ENCODE data around the gene NSMF.

DNA sequence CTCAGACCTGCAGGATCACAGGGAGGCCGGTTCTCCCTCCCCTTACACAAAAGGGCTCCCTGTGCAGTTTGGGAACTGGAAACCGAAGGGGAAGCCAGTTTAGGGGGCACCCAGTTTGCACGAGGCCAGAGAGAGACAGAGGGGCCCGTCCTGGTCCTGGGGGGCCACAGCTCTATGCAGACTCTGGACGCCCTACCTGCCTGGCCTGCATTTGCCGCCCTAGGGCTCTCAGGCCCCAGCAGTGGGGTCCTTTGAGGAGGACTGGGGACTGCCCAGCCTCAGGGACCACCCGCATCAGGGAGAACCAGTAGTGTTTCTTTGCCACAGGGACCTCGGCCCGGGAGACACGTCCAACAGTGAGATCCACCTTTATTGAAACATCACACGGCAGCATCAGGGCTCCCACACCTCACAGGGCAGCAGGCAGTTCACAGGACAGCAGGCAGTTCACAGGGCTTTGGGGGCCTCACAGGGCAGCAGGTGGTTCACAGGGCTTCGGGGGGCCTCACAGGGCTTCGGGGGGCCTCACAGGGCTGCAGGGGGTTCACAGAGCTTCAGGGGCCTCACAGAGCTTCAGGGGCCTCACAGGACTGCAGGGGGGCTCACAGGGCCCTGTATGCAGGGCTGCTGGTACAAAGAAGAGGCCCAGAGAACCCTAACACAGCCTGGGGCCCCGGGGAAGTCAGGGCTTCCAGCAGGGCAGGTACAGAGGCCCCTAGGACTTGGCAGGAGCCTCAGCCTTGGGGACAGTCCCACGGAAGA, 648 bp upstream of the NSMF start:
- TF ChIP-seq POLR2AphosphoS5 (IDR thresholded peaks at IDR 0.05; ENCODE audit: low read depth, low read length) (no peak), TCF12 (IDR thresholded peaks at IDR 0.05) (no peak), SIN3A (IDR thresholded peaks at IDR 0.05; ENCODE audit: borderline replicate concordance, low read depth, low read length) (no peak), ELF1 (IDR thresholded peaks at IDR 0.05) (no peak), EP300 (IDR thresholded peaks at IDR 0.05; ENCODE audit: borderline replicate concordance in 1 of 2, low read depth in 1 of 2, low read length in 1 of 2) (no peak), YY1 (IDR thresholded peaks at IDR 0.05; ENCODE audit: low read depth) (no peak), EZH2phosphoT487 (IDR thresholded peaks at IDR 0.05; ENCODE audit: borderline replicate concordance, low read depth) (no peak), JUND (IDR thresholded peaks at IDR 0.05) (no peak)
- TF ChIP-seq, protein P1, sequence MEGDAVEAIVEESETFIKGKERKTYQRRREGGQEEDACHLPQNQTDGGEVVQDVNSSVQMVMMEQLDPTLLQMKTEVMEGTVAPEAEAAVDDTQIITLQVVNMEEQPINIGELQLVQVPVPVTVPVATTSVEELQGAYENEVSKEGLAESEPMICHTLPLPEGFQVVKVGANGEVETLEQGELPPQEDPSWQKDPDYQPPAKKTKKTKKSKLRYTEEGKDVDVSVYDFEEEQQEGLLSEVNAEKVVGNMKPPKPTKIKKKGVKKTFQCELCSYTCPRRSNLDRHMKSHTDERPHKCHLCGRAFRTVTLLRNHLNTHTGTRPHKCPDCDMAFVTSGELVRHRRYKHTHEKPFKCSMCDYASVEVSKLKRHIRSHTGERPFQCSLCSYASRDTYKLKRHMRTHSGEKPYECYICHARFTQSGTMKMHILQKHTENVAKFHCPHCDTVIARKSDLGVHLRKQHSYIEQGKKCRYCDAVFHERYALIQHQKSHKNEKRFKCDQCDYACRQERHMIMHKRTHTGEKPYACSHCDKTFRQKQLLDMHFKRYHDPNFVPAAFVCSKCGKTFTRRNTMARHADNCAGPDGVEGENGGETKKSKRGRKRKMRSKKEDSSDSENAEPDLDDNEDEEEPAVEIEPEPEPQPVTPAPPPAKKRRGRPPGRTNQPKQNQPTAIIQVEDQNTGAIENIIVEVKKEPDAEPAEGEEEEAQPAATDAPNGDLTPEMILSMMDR (IDR thresholded peaks at IDR 0.05): no peak
